Mucosa of stomach (tissue), 1 donor: ENCODE data around the gene DOCK4.

Experiments
- H3K27me3 ChIP-seq: one replicate; pipeline ENCODE4 v1.7.0; 2013; ENCODE audit warnings: mild to moderate bottlenecking, low read length; ENCODE audit not compliant: control insufficient read depth, insufficient read depth
- H3K36me3 ChIP-seq: one replicate; pipeline ENCODE4 v1.7.0; 2013; ENCODE audit warnings: low read length; ENCODE audit not compliant: control insufficient read depth, insufficient read depth
- H3K4me1 ChIP-seq: one replicate; pipeline ENCODE4 v1.7.0; 2013; ENCODE audit warnings: mild to moderate bottlenecking, low read length; ENCODE audit not compliant: control insufficient read depth, insufficient read depth
- H3K4me3 ChIP-seq: one replicate; pipeline ENCODE4 v1.7.0; 2013; ENCODE audit warnings: low read length
- H3K9ac ChIP-seq: one replicate; pipeline ENCODE4 v1.7.0; 2013; ENCODE audit warnings: mild to moderate bottlenecking, low read length, moderate library complexity
- H3K9me3 ChIP-seq: one replicate; pipeline ENCODE4 v1.7.0; 2013; ENCODE audit warnings: mild to moderate bottlenecking, low read length, moderate library complexity; ENCODE audit not compliant: control insufficient read depth
- donor health status: Pancreatic carcinoma.

The DOCK4 gene

GRCh38 chr7:111872450-111873325 is 333.5 kb downstream of the DOCK4 start:
- Histone ChIP-seq H3K9me3 (no peaks in the 10 kb centered on the region), H3K27me3 (no peaks in the 10 kb centered on the region), H3K4me3 (no peak overlapping the region), H3K4me1 (peaks cover 4% of the 10 kb centered on the region), H3K36me3 (no peaks in the 10 kb centered on the region), H3K9ac (no peak overlapping the region)

- Histone ChIP-seq H3K27me3 (no peaks in the 10 kb centered on the region), H3K4me3 (no peak overlapping the region), H3K9me3 (no peaks in the 10 kb centered on the region), H3K9ac (no peak overlapping the region), H3K4me1 (peaks cover 4% of the 10 kb centered on the region), H3K36me3 (no peaks in the 10 kb centered on the region)
Measured at GRCh38 chr7:111871283-111871682, 334.9 kb downstream of the DOCK4 start.

- Histone ChIP-seq H3K36me3 (no peaks in the 10 kb centered on the region), H3K4me1 (peaks cover 4% of the 10 kb centered on the region), H3K9ac (no peak overlapping the region), H3K4me3 (no peak overlapping the region), H3K27me3 (no peaks in the 10 kb centered on the region), H3K9me3 (no peaks in the 10 kb centered on the region)
Measured at GRCh38 chr7:111869280-111869679, 336.9 kb downstream of the DOCK4 start.

- Histone ChIP-seq H3K9ac (no peak overlapping the region), H3K4me1 (no peaks in the 10 kb centered on the region), H3K4me3 (no peak overlapping the region), H3K9me3 (no peaks in the 10 kb centered on the region), H3K36me3 (no peaks in the 10 kb centered on the region), H3K27me3 (no peaks in the 10 kb centered on the region)
Measured at GRCh38 chr7:111867348-111867931, 338.8 kb downstream of the DOCK4 start.

GRCh38 chr7:111866787-111867186 is 339.4 kb downstream of the DOCK4 start:
- H3K4me1 ChIP-seq = no peaks in the 10 kb centered on the region
- no peak overlapping the region for H3K9ac ChIP-seq
- H3K4me3 ChIP-seq = no peak overlapping the region
- H3K9me3 ChIP-seq = no peaks in the 10 kb centered on the region
- H3K27me3 ChIP-seq = no peaks in the 10 kb centered on the region
- H3K36me3 ChIP-seq = no peaks in the 10 kb centered on the region

- H3K27me3 ChIP-seq = no peaks in the 10 kb centered on the region
- H3K36me3 ChIP-seq = no peaks in the 10 kb centered on the region
- no peaks in the 10 kb centered on the region for H3K9me3 ChIP-seq
- no peak overlapping the region for H3K9ac ChIP-seq
- H3K4me3 ChIP-seq = no peak overlapping the region
- H3K4me1 ChIP-seq = no peaks in the 10 kb centered on the region
Measured at GRCh38 chr7:111865430-111865829, 340.8 kb downstream of the DOCK4 start.

- Histone ChIP-seq H3K4me3 (no peak overlapping the region), H3K4me1 (no peaks in the 10 kb centered on the region), H3K9ac (no peak overlapping the region), H3K36me3 (no peaks in the 10 kb centered on the region), H3K9me3 (no peaks in the 10 kb centered on the region), H3K27me3 (no peaks in the 10 kb centered on the region)
Measured at GRCh38 chr7:111864291-111864976, 341.8 kb downstream of the DOCK4 start.

GRCh38 chr7:111863269-111863668 is 342.9 kb downstream of the DOCK4 start:
- Histone ChIP-seq H3K36me3 (no peaks in the 10 kb centered on the region), H3K4me3 (no peak overlapping the region), H3K27me3 (no peaks in the 10 kb centered on the region), H3K9me3 (no peaks in the 10 kb centered on the region), H3K4me1 (no peaks in the 10 kb centered on the region), H3K9ac (no peak overlapping the region)

- Histone ChIP-seq H3K4me3 (no peak overlapping the region), H3K9ac (no peak overlapping the region), H3K4me1 (no peaks in the 10 kb centered on the region), H3K36me3 (no peaks in the 10 kb centered on the region), H3K9me3 (no peaks in the 10 kb centered on the region), H3K27me3 (no peaks in the 10 kb centered on the region)
Measured at GRCh38 chr7:111860248-111860647, 346.0 kb downstream of the DOCK4 start.

- no peak overlapping the region for H3K9ac ChIP-seq
- no peaks in the 10 kb centered on the region for H3K4me1 ChIP-seq
- H3K4me3 ChIP-seq = no peak overlapping the region
- H3K36me3 ChIP-seq = no peaks in the 10 kb centered on the region
- H3K9me3 ChIP-seq = no peaks in the 10 kb centered on the region
- H3K27me3 ChIP-seq = no peaks in the 10 kb centered on the region
Measured at GRCh38 chr7:111858331-111858730, 347.9 kb downstream of the DOCK4 start.

GRCh38 chr7:111855842-111856227 is 350.4 kb downstream of the DOCK4 start:
- no peaks in the 10 kb centered on the region for H3K36me3 ChIP-seq
- H3K4me1 ChIP-seq = no peaks in the 10 kb centered on the region
- H3K9ac ChIP-seq = no peak overlapping the region
- no peaks in the 10 kb centered on the region for H3K27me3 ChIP-seq
- H3K9me3 ChIP-seq = no peaks in the 10 kb centered on the region
- no peak overlapping the region for H3K4me3 ChIP-seq

GRCh38 chr7:111855161-111855841 is 350.9 kb downstream of the DOCK4 start:
- Histone ChIP-seq H3K36me3 (no peaks in the 10 kb centered on the region), H3K4me3 (no peak overlapping the region), H3K9ac (no peak overlapping the region), H3K27me3 (no peaks in the 10 kb centered on the region), H3K9me3 (no peaks in the 10 kb centered on the region), H3K4me1 (no peaks in the 10 kb centered on the region)
